HG02678 (cell line): Measurements from ENCODE around the gene PRPF8.
A peak's percentile ranks its signal among the peaks of the same experiment; 100 is the strongest.
"Not testable (repeated sequence)": the region's sequence is repeated elsewhere in the genome, so short reads cannot be mapped to it uniquely, and the experiment has no call there.

ENCODE experiments used
- ATAC-seq: cut with Tn5 transposase; IDR thresholded peaks from one replicate; pipeline ENCODE4 v1.9.1; 2021; ENCODE audit warnings: mild to moderate bottlenecking, moderate library complexity; ENCODE audit not compliant: unreplicated experiment

The PRPF8 gene

GRCh38 chr17:1695365-1695764 lies 10.7 kb upstream of the PRPF8 start:
- ATAC-seq: no peak

- ATAC-seq: no peak
These were observed 8.7 kb upstream of the PRPF8 start for GRCh38 chr17:1693339-1693738.

DNA sequence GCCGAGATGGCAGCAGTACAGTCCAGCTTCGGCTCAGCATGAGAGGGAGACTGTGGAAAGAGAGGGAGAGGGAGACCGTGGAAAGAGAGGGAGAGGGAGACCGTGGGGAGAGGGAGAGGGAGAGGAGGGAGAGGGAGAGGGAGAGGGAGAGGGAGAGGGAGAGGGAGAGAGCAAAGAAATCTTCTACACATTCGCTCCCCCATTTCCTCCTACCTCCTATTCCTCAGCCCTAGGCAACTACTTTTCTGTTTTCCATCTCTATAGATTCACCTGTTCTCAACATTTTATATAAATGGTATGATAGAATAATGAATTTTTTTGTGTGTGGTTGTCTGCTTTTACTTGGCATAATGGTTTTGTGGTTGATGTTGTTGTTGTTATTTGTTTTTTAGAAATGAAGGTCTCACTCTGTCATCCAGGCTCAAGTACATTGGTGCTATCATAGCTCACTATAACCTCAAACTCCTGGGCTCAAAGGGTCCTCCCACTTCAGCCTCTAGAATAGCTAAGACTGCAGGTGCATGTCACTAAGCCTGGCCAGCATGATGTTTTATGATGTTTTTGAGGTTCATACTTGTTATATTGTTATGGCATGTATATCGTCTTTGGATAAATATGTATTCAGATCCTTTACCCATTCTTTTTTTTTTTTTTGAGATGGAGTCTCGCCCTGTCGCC lies 6.0 kb upstream of the PRPF8 start:
- ATAC-seq: no peak

DNA sequence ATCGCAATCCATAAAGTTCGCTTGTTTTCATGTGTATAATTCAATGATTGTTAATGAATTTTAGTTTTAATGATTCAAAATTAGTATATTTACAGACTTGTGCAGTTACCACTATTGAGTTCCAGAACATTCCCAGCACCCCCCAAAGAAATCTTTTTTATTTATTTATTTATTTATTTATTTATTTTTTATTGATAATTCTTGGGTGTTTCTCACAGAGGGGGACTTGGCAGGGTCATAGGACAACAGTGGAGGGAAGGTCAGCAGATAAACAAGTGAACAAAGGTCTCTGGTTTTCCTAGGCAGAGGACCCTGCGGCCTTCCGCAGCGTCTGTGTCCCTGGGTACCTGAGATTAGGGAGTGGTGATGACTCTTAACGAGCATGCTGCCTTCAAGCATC lies 3.7 kb upstream of the PRPF8 start:
- not testable (repeated sequence) for ATAC-seq

- ATAC-seq: no peak
These were observed 1.4 kb upstream of the PRPF8 start for GRCh38 chr17:1686086-1686485.

DNA sequence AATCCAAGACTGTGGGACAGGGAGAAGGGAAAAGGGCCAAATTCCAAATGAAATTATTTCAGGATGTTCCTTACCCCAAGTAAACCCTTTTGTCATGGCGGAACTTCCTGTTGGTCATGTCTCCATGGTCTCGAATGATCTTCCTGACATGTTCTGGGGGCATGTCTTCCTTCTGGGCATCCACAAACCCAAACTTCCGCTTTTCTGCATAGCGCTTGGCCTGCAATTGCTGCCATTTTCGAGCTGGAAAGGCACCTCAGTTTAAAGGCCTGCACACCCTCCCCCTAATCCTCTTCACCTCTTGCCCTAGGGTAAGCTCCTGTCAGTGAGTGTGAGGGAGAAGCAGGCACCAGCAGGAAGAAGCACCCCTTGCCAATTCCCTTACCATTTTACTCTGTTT lies 1.2 kb downstream of the PRPF8 start:
- no peak for ATAC-seq

DNA sequence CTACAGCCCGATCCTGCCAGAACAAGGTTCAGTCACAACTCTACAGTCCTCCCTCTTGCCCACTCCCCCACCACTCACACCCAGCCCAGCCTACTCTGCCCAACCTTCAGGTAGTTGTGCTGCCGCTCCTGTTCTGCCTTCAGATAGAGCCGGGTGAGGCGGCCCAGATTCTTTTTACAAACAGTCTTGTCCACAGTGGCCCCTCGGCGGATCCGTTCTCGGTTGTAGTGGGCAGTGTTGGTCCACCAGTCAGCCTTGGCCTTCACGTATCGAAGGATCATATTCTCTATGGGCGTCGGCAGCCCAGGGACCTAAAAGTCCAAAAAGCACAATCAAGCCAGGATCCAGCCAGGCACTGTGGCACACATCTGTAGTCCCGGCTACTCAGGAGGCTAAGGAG lies 8.3 kb downstream of the PRPF8 start:
- no peak for ATAC-seq

DNA sequence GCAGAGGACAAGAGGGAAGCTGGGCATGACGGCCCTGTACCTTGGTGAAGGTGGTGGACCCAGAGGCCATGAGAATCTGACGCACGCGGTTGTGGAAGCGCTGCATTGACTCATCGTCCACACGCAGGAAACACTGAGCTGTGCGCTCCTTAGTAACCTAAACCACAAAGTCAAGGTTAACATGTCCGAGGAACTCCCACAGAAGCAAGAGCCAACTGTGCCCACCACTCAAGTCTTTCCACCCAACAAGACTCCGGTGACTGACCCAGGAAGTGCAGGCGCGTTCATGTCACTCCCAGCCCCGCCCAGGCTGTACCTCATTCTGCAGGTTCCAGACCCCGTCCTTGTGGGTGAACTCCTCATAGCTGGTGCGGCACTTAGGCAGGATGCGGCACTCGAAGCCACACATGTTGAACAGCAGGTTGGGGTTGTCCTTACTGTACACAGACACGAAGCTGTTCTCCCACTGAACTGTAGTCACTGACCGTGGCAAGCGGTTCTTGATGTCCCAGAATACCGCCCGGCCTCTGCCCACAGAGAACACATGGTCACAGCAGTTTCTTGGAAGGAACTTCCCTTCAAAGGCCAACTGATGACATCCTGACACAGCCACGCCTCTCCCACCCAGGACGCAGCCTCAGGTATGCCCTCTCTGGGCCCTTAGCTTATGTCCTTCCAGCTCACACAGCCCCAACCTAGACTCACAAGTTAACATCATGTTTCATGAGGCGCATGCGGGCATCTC lies 11.5 kb downstream of the PRPF8 start:
- no peak for ATAC-seq

DNA sequence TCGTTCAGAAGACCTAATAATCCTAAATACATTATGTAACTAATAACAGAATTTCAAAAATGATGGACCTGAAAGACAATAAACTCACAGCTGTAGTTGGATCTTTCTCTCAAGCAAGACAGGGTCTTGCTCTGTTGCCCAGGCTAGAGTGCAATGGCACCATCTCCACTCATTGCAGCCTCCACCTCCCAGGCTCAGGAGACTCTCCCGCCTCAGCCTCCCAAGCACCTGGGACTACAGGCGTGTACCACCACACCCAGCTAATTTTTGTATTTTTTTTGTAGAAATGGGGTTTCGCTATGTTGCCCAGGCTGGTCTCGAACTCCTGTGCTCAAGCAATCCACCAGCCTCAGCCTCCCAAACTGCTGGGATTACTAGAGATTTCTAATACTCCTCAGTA lies 20.7 kb downstream of the PRPF8 start:
- not testable (repeated sequence) for ATAC-seq

GRCh38 chr17:1661045-1661444 lies 23.6 kb downstream of the PRPF8 start:
- ATAC-seq: no peak

- no peak for ATAC-seq
These were observed 26.6 kb downstream of the PRPF8 start for GRCh38 chr17:1658100-1658499.

- no peak for ATAC-seq
These were observed 30.9 kb downstream of the PRPF8 start for GRCh38 chr17:1653735-1654134.

GRCh38 chr17:1652794-1653193 lies 31.9 kb downstream of the PRPF8 start:
- not testable (repeated sequence) for ATAC-seq

GRCh38 chr17:1651559-1651844 lies 33.2 kb downstream of the PRPF8 start:
- ATAC-seq: no peak

- ATAC-seq: no peak
These were observed 33.7 kb downstream of the PRPF8 start for GRCh38 chr17:1650731-1651558.

GRCh38 chr17:1649844-1650501 lies 34.7 kb downstream of the PRPF8 start, which contains the start of gene RILP:
RILP (minus strand) TSS chr17:1649866; CDS start chr17:1649804, 62 bp downstream.
- peak; percentile 4 for ATAC-seq

- peak; percentile 54 for ATAC-seq
These were observed 35.5 kb downstream of the PRPF8 start for GRCh38 chr17:1648963-1649843.

DNA sequence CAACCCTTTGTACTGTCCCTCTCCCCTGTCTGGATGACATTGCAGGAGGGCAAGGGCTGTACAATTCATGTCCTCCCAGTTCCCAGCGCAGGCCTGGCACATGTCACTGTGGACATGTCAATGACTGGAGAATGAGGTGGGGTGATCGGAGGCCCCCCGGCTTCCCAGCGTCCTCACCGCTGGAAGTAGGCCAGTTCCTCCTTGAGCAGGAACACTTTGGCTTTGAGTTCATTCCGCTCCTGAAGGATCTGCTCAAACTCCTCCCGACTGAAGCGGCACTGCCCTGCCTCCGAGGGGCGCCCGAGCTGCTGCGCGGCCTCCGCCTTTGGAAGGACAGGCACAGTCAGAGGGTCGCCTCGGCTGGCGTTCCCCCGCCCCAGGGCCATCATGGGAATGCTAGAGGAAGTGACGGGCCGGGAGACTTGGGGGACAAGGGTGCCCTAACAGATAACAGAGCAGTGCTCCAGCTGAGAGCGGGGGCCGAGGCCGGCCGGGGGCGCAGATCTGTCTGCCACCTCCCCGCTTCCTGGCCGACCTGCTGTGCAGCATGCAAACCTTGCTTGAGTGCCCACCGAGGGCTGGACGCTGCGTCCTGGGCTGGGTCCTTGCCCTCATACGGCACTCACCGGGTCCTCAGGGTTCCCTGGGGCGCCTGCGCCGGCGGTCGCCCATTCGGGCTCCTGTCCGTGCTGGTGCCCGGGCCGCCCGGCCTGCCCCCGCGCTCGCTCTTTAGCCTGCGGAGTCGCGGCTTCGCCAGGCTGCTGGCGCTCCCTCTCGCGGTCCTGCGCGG lies 36.3 kb downstream of the PRPF8 start:
- peak; percentile 59 for ATAC-seq

- no peak for ATAC-seq
These were observed 36.9 kb downstream of the PRPF8 start for GRCh38 chr17:1647802-1648171.
